Transverse colon (tissue), 4 donors: ENCODE data around the gene SUCLG1. TPM values are rescaled to one million over a fixed set of nuclear protein-coding genes. Genes with fewer than 3 reads are reported as not detected.

ENCODE experiments used
- DNase-seq: peaks from one replicate; pipeline ENCODE4 v3.0.0-alpha.2; 2019
- H3K27ac ChIP-seq, 4 donors: fragments of 200-600 bp; sonication (generic); 2 replicates each; pipeline ENCODE4 v1.5.1; 2016 to 2018; ENCODE audit warnings: inconsistent platforms in 4 of 4
- H3K27me3 ChIP-seq: fragments of 200-600 bp; sonication (generic); 2 replicates; pipeline ENCODE4 v1.5.1; 2017; ENCODE audit warnings: inconsistent platforms
- H3K36me3 ChIP-seq, 4 donors: fragments of 200-600 bp; sonication (generic); 2 replicates each; pipeline ENCODE4 v1.5.1; 2017 to 2019; ENCODE audit warnings: inconsistent platforms in 4 of 4
- H3K4me1 ChIP-seq, 4 donors: fragments of 200-600 bp; sonication (generic); 2 replicates each; pipeline ENCODE4 v1.5.1; 2017 to 2020; ENCODE audit warnings: inconsistent platforms in 4 of 4
- H3K4me3 ChIP-seq, 4 donors: fragments of 200-600 bp; sonication (generic); 1 replicate in 1 of 4; 2 replicates in 3 of 4; pipeline versions ENCODE4 v1.5.1 to v1.6.1; 2017 to 2019; ENCODE audit warnings: inconsistent platforms in 4 of 4
- H3K9me3 ChIP-seq, 2 donors: fragments of 200-600 bp; sonication (generic); 2 replicates each; pipeline ENCODE4 v1.5.1; 2017 to 2019; ENCODE audit warnings: inconsistent platforms in 2 of 2
- EP300 ChIP-seq: sonication (generic); formaldehyde crosslinking; IDR thresholded peaks from one replicate; pipeline ENCODE4 v1.6.1; 2017; ENCODE audit warnings: antibody characterized with exemption, low read depth
- POLR2A ChIP-seq: fragments of 450-650 bp; IDR thresholded peaks from one replicate; pipeline ENCODE4 v1.6.1; 2016; ENCODE audit warnings: antibody characterized with exemption, mild to moderate bottlenecking, moderate library complexity
- POLR2AphosphoS5 ChIP-seq, 3 donors: sonication (generic); formaldehyde crosslinking; IDR thresholded peaks; one replicate each; pipeline ENCODE4 v1.6.1; 2016; ENCODE audit warnings: antibody characterized with exemption in 3 of 3
- WGBS, 2 donors: methylation state at CpG; one replicate each; pipeline ENCODE4 v1.1.5; 2018; ENCODE audit warnings: low coverage in 1 of 2; 5-methylcytosine and 5-hydroxymethylcytosine counted together
- in situ Hi-C, 4 donors: fragments of 200-750 bp; cut with MboI; loops; one replicate each; pipeline versions ENCODE4 v1.15.0 to v1.15.1; 2017; ENCODE audit warnings: low sequenced_read_pairs in 3 of 4, low pct_ligation_motif_present in 1 of 4, low pct_unique_long_range_greater_than_20kb in 1 of 4
- intact Hi-C: fragments of 100-400 bp; cut with DNase I; formaldehyde crosslinking; loops from one replicate; pipeline ENCODE4 v1.15.1; 2023; ENCODE audit warnings: low total_unique reads
- total RNA-seq, 4 donors: library from RNA; depleted of rRNA; stranded (reverse); fragments of >200 nt; gene quantifications; one replicate each; pipeline ENCODE4 v1.1.0, GENCODE V29; 2016
- TF ChIP-seq, protein P1 (sequence below), 5 experiments: fragments of 200-600 bp in 3 of 5; fragments of 450-650 bp in 2 of 5; sonication (generic) in 3 of 5; IDR thresholded peaks; 1 replicate in 2 of 5; 2 replicates in 3 of 5; pipeline ENCODE4 v1.5.1; 2016 to 2017; ENCODE audit warnings: antibody characterized with exemption in 5 of 5, inconsistent platforms in 3 of 5, mild to moderate bottlenecking in 2 of 5, moderate library complexity in 1 of 5

Gene SUCLG1
- total RNA-seq, 4 donors from 2014 or later: 55.4 to 199 (median 127) TPM

GRCh38 chr2:84386336-84387040 is 72.6 kb downstream of the SUCLG1 start:
- no peak overlapping the region for H3K4me3 ChIP-seq
- H3K27ac ChIP-seq: no peak overlapping the region
- no peaks in the 10 kb centered on the region for H3K36me3 ChIP-seq
- H3K27me3 ChIP-seq: no peaks in the 10 kb centered on the region
- TF ChIP-seq EP300 (no peak), POLR2A (no peak), POLR2AphosphoS5 (IDR thresholded peaks at IDR 0.05) (no peak)
- TF ChIP-seq, protein P1, sequence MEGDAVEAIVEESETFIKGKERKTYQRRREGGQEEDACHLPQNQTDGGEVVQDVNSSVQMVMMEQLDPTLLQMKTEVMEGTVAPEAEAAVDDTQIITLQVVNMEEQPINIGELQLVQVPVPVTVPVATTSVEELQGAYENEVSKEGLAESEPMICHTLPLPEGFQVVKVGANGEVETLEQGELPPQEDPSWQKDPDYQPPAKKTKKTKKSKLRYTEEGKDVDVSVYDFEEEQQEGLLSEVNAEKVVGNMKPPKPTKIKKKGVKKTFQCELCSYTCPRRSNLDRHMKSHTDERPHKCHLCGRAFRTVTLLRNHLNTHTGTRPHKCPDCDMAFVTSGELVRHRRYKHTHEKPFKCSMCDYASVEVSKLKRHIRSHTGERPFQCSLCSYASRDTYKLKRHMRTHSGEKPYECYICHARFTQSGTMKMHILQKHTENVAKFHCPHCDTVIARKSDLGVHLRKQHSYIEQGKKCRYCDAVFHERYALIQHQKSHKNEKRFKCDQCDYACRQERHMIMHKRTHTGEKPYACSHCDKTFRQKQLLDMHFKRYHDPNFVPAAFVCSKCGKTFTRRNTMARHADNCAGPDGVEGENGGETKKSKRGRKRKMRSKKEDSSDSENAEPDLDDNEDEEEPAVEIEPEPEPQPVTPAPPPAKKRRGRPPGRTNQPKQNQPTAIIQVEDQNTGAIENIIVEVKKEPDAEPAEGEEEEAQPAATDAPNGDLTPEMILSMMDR (IDR thresholded peaks at IDR 0.05): no peak
- no peaks in the 10 kb centered on the region for H3K4me1 ChIP-seq
- intact Hi-C loops: no loop called here
- DNase-seq: no peak
- 21 to 28% methylated on average over 7 of the region's 7 CpGs for WGBS, 2 donors
- in situ Hi-C loops: no loop called here
- H3K9me3 ChIP-seq: no peaks in the 10 kb centered on the region

GRCh38 chr2:84383271-84383670 is 75.8 kb downstream of the SUCLG1 start:
- in situ Hi-C loops: no loop called here
- H3K27me3 ChIP-seq: no peaks in the 10 kb centered on the region
- no peak overlapping the region for H3K4me3 ChIP-seq
- WGBS, 2 donors: 81 to 100% methylated on average over 2 of the region's 2 CpGs
- H3K27ac ChIP-seq: no peak overlapping the region
- H3K4me1 ChIP-seq: no peaks in the 10 kb centered on the region
- no peaks in the 10 kb centered on the region for H3K9me3 ChIP-seq
- H3K36me3 ChIP-seq: no peaks in the 10 kb centered on the region
- DNase-seq: no peak
- intact Hi-C loops: no loop called here
- TF ChIP-seq, protein P1 (IDR thresholded peaks at IDR 0.05): no peak
- TF ChIP-seq EP300 (no peak), POLR2A (no peak), POLR2AphosphoS5 (IDR thresholded peaks at IDR 0.05) (no peak)

DNA sequence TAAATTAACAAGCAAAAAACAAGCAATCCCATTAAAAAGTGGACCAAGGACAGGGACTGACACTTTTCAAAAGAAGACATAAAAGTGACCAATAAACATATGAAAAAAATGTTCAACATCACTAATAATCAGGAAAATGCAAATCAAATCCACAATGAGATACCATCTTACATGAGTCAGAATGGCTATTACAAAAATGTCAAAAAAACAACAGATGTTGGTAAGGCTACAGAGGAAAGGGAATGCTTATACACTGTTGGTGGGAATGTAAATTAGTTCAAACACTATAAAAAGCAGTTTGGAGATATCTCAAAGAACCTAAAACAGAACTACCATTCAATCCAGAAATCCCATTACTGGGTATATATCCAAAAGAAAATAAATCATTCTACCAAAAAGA is 78.2 kb downstream of the SUCLG1 start:
- TF ChIP-seq EP300 (no peak), POLR2A (no peak), POLR2AphosphoS5 (IDR thresholded peaks at IDR 0.05) (no peak)
- TF ChIP-seq, protein P1 (IDR thresholded peaks at IDR 0.05): no peak
- in situ Hi-C loops: no loop called here

DNA sequence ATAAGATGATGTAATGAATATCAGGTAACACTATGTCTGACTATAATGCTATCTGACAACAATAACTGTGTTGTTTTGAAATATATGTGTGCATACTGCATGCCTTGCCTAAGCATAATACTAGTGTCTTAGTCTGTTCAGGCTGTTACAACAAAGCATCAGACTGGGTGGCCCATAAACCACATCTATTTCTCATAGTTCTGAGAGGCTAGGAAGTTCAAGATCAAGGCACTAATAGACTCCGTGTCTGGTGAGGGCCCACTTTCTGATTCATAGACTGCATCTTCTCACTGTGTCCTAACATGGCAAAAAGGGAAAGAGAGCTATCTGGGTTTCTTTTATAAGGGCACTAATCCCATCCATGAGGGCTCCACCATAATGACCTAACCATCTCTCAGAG is 80.1 kb downstream of the SUCLG1 start:
- no peak overlapping the region for H3K27ac ChIP-seq
- no peaks in the 10 kb centered on the region for H3K36me3 ChIP-seq
- H3K4me3 ChIP-seq: no peak overlapping the region
- 100% methylated on average over 1 of the region's 1 CpG; no CpG with 5 or more reads in 1 of the 2 donors for WGBS, 2 donors
- in situ Hi-C loops (no loop called here), intact Hi-C loops (no loop called here)
- no peak for DNase-seq
- no peaks in the 10 kb centered on the region for H3K4me1 ChIP-seq
- H3K27me3 ChIP-seq: no peaks in the 10 kb centered on the region
- no peaks in the 10 kb centered on the region for H3K9me3 ChIP-seq
- no peak for TF ChIP-seq POLR2A
- TF ChIP-seq EP300: no peak
- no peak for TF ChIP-seq POLR2AphosphoS5 (IDR thresholded peaks at IDR 0.05)
- TF ChIP-seq, protein P1 (IDR thresholded peaks at IDR 0.05): no peak

More for the DNA sequence above, 78.2 kb downstream of the SUCLG1 start:
- no peaks in the 10 kb centered on the region for H3K36me3 ChIP-seq
- H3K4me3 ChIP-seq: no peak overlapping the region
- intact Hi-C loops: no loop called here
- H3K27ac ChIP-seq: no peak overlapping the region
- no peaks in the 10 kb centered on the region for H3K9me3 ChIP-seq
- no peaks in the 10 kb centered on the region for H3K27me3 ChIP-seq
- no peaks in the 10 kb centered on the region for H3K4me1 ChIP-seq
- no peak for DNase-seq
